CD14-positive monocyte (primary cell): ENCODE results near the gene PRRT1. TPM values are rescaled to one million over a fixed set of nuclear protein-coding genes. Genes with fewer than 3 reads are reported as not detected.
A peak's percentile ranks its signal among the peaks of the same experiment; 100 is the strongest.

Source experiments
- DNase-seq, 3 donors: peaks; one replicate each; pipeline ENCODE4 v3.0.0-alpha.2; 2011 to 2022
- H2AFZ ChIP-seq: 2 replicates; pipeline ENCODE4 v1.6.0; 2012; ENCODE audit warnings: mild to moderate bottlenecking, low read depth, low read length, inconsistent platforms; ENCODE audit not compliant: insufficient read depth, poor library complexity, severe bottlenecking
- H3K27ac ChIP-seq, 2 donors: 1 replicate in 1 of 2; 2 replicates in 1 of 2; pipeline ENCODE4 v1.5.1; 2012 to 2013; ENCODE audit warnings: low read length in 2 of 2, control low read depth in 1 of 2, inconsistent platforms in 1 of 2, low read depth in 1 of 2, mild to moderate bottlenecking in 1 of 2
- H3K27me3 ChIP-seq, 2 donors: one replicate each; pipeline versions ENCODE4 v1.6.0 to v1.6.1; 2011 to 2013; ENCODE audit warnings: low read length in 2 of 2; ENCODE audit not compliant: control insufficient read depth in 2 of 2, insufficient read depth in 2 of 2
- H3K36me3 ChIP-seq, 2 donors: replicated peaks in 1 of 2; 1 replicate in 1 of 2; 2 replicates in 1 of 2; pipeline versions ENCODE4 v1.5.1 to v1.6.1; 2012 to 2013; ENCODE audit warnings: low read length in 2 of 2, control low read depth in 1 of 2, inconsistent platforms in 1 of 2, mild to moderate bottlenecking in 1 of 2; ENCODE audit not compliant: insufficient read depth in 2 of 2, control insufficient read depth in 1 of 2
- H3K4me1 ChIP-seq, 2 donors: 1 replicate in 1 of 2; 2 replicates in 1 of 2; pipeline versions ENCODE4 v1.5.1 to v1.6.1; 2012 to 2013; ENCODE audit warnings: low read length in 2 of 2, control low read depth in 1 of 2, inconsistent platforms in 1 of 2, mild to moderate bottlenecking in 1 of 2, moderate library complexity in 1 of 2; ENCODE audit not compliant: insufficient read depth in 2 of 2, control insufficient read depth in 1 of 2
- H3K4me2 ChIP-seq: replicated peaks from 2 replicates; pipeline ENCODE3; 2012; ENCODE audit warnings: low read length, moderate library complexity, mild to moderate bottlenecking; ENCODE audit not compliant: poor library complexity, severe bottlenecking; ENCODE audit errors: extremely low read depth
- H3K4me3 ChIP-seq, 3 experiments: fragments of 200-600 bp in 1 of 3; sonication (generic) in 1 of 3; replicated peaks in 1 of 3; 1 replicate in 2 of 3; 2 replicates in 1 of 3; pipeline ENCODE4 v1.5.1; 2011 to 2013; ENCODE audit warnings: low read length in 3 of 3, mild to moderate bottlenecking in 3 of 3, control low read depth in 2 of 3, low read depth in 2 of 3, inconsistent platforms in 1 of 3, moderate library complexity in 1 of 3
- H3K79me2 ChIP-seq: 2 replicates; pipeline ENCODE4 v1.6.0; 2012; ENCODE audit warnings: mild to moderate bottlenecking, control low read depth, inconsistent platforms, low read length, moderate library complexity; ENCODE audit not compliant: insufficient read depth
- H3K9ac ChIP-seq: 2 replicates; pipeline ENCODE4 v1.6.0; 2017; ENCODE audit warnings: low read length, mild to moderate bottlenecking; ENCODE audit not compliant: insufficient read depth, poor library complexity, severe bottlenecking
- H3K9me3 ChIP-seq, 2 donors: replicated peaks in 1 of 2; 1 replicate in 1 of 2; 2 replicates in 1 of 2; pipeline versions ENCODE4 v1.5.1 to v1.6.1; 2012 to 2013; ENCODE audit warnings: low read length in 2 of 2, control low read depth in 1 of 2; ENCODE audit not compliant: control insufficient read depth in 1 of 2, insufficient read depth in 1 of 2
- H4K20me1 ChIP-seq: 2 replicates; pipeline ENCODE4 v1.6.0; 2012; ENCODE audit warnings: mild to moderate bottlenecking, low read length, control low read depth, moderate library complexity; ENCODE audit not compliant: insufficient read depth
- H3K27ac Mint-ChIP-seq, 7 donors: one replicate each; pipeline ENCODE4 v1.8.0; 2020; ENCODE audit warnings: mild to moderate bottlenecking in 7 of 7, mixed read lengths in 7 of 7, moderate library complexity in 6 of 7, inconsistent platforms in 2 of 7
- H3K27me3 Mint-ChIP-seq, 3 donors: one replicate each; pipeline ENCODE4 v1.8.0; 2021 to 2022; ENCODE audit warnings: low read depth in 3 of 3, mild to moderate bottlenecking in 3 of 3, mixed read lengths in 3 of 3, moderate library complexity in 3 of 3, inconsistent platforms in 1 of 3
- H3K36me3 Mint-ChIP-seq, 2 donors: one replicate each; pipeline ENCODE4 v1.8.0; 2020; ENCODE audit warnings: mixed read lengths in 2 of 2, inconsistent platforms in 1 of 2, mild to moderate bottlenecking in 1 of 2
- H3K4me1 Mint-ChIP-seq: one replicate; pipeline ENCODE4 v1.8.0; 2020; ENCODE audit warnings: mild to moderate bottlenecking, mixed read lengths
- H3K4me3 Mint-ChIP-seq, 2 donors: one replicate each; pipeline ENCODE4 v1.8.0; 2020; ENCODE audit warnings: mild to moderate bottlenecking in 2 of 2, mixed read lengths in 2 of 2, moderate library complexity in 1 of 2
- H3K9me3 Mint-ChIP-seq, 7 donors: one replicate each; pipeline ENCODE4 v1.8.0; 2020 to 2022; ENCODE audit warnings: mixed read lengths in 7 of 7, mild to moderate bottlenecking in 6 of 7, moderate library complexity in 6 of 7, inconsistent platforms in 2 of 7
- WGBS: methylation state at CpG from one replicate; pipeline ENCODE4 v1.1.5; 2013; ENCODE audit warnings: missing lambda C conversion rate; ENCODE audit not compliant: insufficient coverage; 5-methylcytosine and 5-hydroxymethylcytosine counted together
- intact Hi-C, 2 donors: fragments of 100-400 bp; cut with micrococcal nuclease; formaldehyde crosslinking; loops; one replicate each; pipeline versions ENCODE4 v1.15.0 to v1.15.1; 2023
- polyA plus RNA-seq, 3 donors: library from polyadenylated mRNA; depleted of rRNA in 1 of 3; unstranded in 2 of 3; stranded (reverse) in 1 of 3; fragments of 300-500 nt in 2 of 3; fragments of >200 nt in 1 of 3; fragmentation: Illumina TruSeq in 2 of 3; gene quantifications; 1 replicate in 2 of 3; 2 replicates in 1 of 3; pipeline ENCODE4 v1.2.3, GENCODE V29; 2012 to 2021
- TF ChIP-seq, protein P1 (sequence below): fragments of 200-600 bp; IDR thresholded peaks from one replicate; pipeline ENCODE4 v1.8.0; 2022; ENCODE audit warnings: antibody characterized with exemption, mild to moderate bottlenecking

PRRT1 gene
- polyA plus RNA-seq, 3 donors: not detected

DNA sequence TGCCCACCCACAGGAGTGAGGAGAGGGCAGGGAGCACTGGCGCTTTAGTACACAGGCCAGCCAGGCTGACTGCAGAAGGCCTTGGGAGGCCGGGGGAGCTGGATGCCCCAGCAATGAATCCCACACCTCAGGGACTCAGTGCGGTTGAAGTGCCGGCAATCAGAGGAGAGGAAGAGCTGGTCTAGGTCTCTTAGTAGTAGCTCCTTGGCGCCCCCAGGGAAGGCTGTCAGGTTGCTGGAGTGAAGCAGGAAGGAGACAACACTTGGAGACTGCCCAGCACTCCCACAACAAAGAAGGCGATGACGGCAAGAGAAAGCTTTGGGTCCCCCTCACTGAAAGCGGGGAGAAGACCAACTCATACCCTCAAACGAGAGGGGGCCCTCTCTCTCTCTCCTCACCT, 34.3 kb downstream of the PRRT1 start:
- Histone ChIP-seq H3K36me3 (peaks cover 69 to 75% of the 10 kb centered on the region in 2 donors), H3K4me3 (no peak overlapping the region), H4K20me1 (peaks cover 43% of the 10 kb centered on the region), H3K27me3 (no peaks in the 10 kb centered on the region), H3K9ac (no peak overlapping the region), H2AFZ (no peak overlapping the region), H3K79me2 (no peaks in the 10 kb centered on the region), H3K9me3 (no peaks in the 10 kb centered on the region), H3K27ac (no peak overlapping the region), H3K4me1 (no peaks in the 10 kb centered on the region), H3K4me2 (no peak overlapping the region)
- WGBS: 94% methylated on average over 3 of the region's 9 CpGs
- H3K27ac Mint-ChIP-seq: peak overlapping the region in 1 of 7 donors; percentile 4
- peaks cover 72 to 84% of the 10 kb centered on the region in 2 donors for H3K36me3 Mint-ChIP-seq
- H3K27me3 Mint-ChIP-seq: peaks cover 0 to 5% (median 0%) of the 10 kb centered on the region in 3 donors
- DNase-seq: no peak
- H3K4me1 Mint-ChIP-seq: peaks cover 6% of the 10 kb centered on the region
- H3K9me3 Mint-ChIP-seq: no peaks in the 10 kb centered on the region
- H3K4me3 Mint-ChIP-seq: no peak overlapping the region
- intact Hi-C loops: loop anchor here in 1 of 2 donors (5.0 kb wide), 1 partner anchor 80 kb away; no protein-coding TSS in a partner anchor
- TF ChIP-seq, protein P1, sequence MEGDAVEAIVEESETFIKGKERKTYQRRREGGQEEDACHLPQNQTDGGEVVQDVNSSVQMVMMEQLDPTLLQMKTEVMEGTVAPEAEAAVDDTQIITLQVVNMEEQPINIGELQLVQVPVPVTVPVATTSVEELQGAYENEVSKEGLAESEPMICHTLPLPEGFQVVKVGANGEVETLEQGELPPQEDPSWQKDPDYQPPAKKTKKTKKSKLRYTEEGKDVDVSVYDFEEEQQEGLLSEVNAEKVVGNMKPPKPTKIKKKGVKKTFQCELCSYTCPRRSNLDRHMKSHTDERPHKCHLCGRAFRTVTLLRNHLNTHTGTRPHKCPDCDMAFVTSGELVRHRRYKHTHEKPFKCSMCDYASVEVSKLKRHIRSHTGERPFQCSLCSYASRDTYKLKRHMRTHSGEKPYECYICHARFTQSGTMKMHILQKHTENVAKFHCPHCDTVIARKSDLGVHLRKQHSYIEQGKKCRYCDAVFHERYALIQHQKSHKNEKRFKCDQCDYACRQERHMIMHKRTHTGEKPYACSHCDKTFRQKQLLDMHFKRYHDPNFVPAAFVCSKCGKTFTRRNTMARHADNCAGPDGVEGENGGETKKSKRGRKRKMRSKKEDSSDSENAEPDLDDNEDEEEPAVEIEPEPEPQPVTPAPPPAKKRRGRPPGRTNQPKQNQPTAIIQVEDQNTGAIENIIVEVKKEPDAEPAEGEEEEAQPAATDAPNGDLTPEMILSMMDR: no peak

DNA sequence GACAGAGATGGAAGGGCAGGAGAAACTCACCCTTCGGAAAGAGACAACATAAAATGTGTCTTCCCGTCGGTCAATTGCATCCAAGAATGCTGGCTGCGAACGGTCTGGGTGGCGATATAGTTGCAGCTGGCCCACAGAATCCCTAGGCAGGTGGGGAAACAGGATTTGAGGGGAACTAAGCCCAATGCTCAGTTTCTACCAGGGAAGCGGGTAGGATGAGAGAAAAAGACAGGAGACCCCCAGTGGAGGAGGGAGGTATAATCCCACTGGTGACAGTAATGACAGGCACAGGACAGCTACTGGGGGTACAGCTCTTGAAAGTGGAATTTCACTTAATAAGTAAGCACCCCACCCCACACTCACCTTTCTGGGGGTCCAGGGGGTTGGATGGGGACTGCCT, 35.1 kb downstream of the PRRT1 start:
- Histone ChIP-seq H3K4me1 (no peaks in the 10 kb centered on the region), H3K4me2 (no peak overlapping the region), H2AFZ (no peak overlapping the region), H3K79me2 (no peaks in the 10 kb centered on the region), H3K4me3 (no peak overlapping the region), H3K36me3 (peaks cover 63 to 76% of the 10 kb centered on the region in 2 donors), H3K27ac (no peak overlapping the region), H4K20me1 (peaks cover 35% of the 10 kb centered on the region), H3K27me3 (no peaks in the 10 kb centered on the region), H3K9ac (no peak overlapping the region), H3K9me3 (no peaks in the 10 kb centered on the region)
- Mint-ChIP-seq H3K36me3 (peaks cover 72 to 78% of the 10 kb centered on the region in 2 donors), H3K9me3 (no peaks in the 10 kb centered on the region), H3K27me3 (peaks cover 0 to 5% (median 0%) of the 10 kb centered on the region in 3 donors), H3K27ac (peak overlapping the region in 4 of 7 donors; percentile 0 to 70 (median 28)), H3K4me1 (peaks cover 6% of the 10 kb centered on the region), H3K4me3 (no peak overlapping the region)
- no peak for DNase-seq
- intact Hi-C loops: loop anchor here in 1 of 2 donors (5.0 kb wide), 1 partner anchor 81 kb away; no protein-coding TSS in a partner anchor
- TF ChIP-seq, protein P1: peak; percentile 31
- WGBS: 91% methylated on average over 6 of the region's 7 CpGs
